GM12878 (cell line): ENCODE measurements around the gene INF2. TPM values are rescaled to one million over a fixed set of nuclear protein-coding genes. Genes with fewer than 3 reads are reported as not detected.

ENCODE experiments used
- ATAC-seq: fragments of 200-7000 bp; cut with Tn5 transposase; 3 replicates; pipeline ENCODE4 v1.9.1; 2020; ENCODE audit warnings: mild to moderate bottlenecking, moderate library complexity
- BruUV-seq: library from RNA; stranded (reverse); fragments of 400-500 nt; replicated peaks from 2 replicates; lab custom pipeline; 2021; lab: Mats Ljungman, UMichigan
- CTCF ChIA-PET: fragments of 300-600 bp; sonication (Branson Sonifier 250); formaldehyde crosslinking; extraction: SDS; loops from one replicate; lab custom pipeline; 2021; ENCODE audit warnings: inconsistent platforms; lab: Yijun Ruan, JAX
- POLR2A ChIA-PET: fragments of 350-600 bp; formaldehyde crosslinking; extraction: SDS; loops from one replicate; lab custom pipeline; 2021; ENCODE audit warnings: inconsistent platforms; lab: Charles Lee
- RAD21 ChIA-PET: fragments of 300-600 bp; sonication (Branson Sonifier 250); formaldehyde crosslinking; loops from one replicate; lab custom pipeline; 2023; ENCODE audit warnings: antibody characterized with exemption; ENCODE audit not compliant: unreplicated experiment; lab: Charles Lee
- SMC1A ChIA-PET: fragments of 300-600 bp; sonication (Branson Sonifier 250); formaldehyde crosslinking; loops from one replicate; lab custom pipeline; 2023; ENCODE audit not compliant: unreplicated experiment, uncharacterized antibody; lab: Charles Lee
- DNase-seq: peaks from one replicate; pipeline ENCODE4 v3.0.0-alpha.2; 2011; ENCODE audit warnings: low read depth, low spot score
- FAIRE-seq: peaks from 3 replicates; lab custom pipeline; 2011; peaks lifted over from hg19 to GRCh38; lab: Jason Lieb, UNC
- H2AFZ ChIP-seq: 2 replicates; pipeline ENCODE4 v1.6.0; 2011; ENCODE audit warnings: low read depth, low read length, control low read depth; ENCODE audit not compliant: control insufficient read depth
- H3K27ac ChIP-seq: 2 replicates; pipeline ENCODE4 v1.5.1; 2011; ENCODE audit warnings: control low read depth; ENCODE audit not compliant: control insufficient read depth, insufficient read depth
- H3K27me3 ChIP-seq, 2 experiments: replicated peaks in 1 of 2; 2 replicates each; pipeline versions ENCODE4 v1.6.0 to v1.6.1; 2011; ENCODE audit warnings: low read length in 1 of 2; ENCODE audit not compliant: control insufficient read depth in 2 of 2, insufficient read depth in 2 of 2
- H3K36me3 ChIP-seq, 2 experiments: 2 replicates each; pipeline ENCODE4 v1.5.1; 2011; ENCODE audit warnings: low read length in 1 of 2; ENCODE audit not compliant: control insufficient read depth in 2 of 2, insufficient read depth in 2 of 2
- H3K4me1 ChIP-seq: 2 replicates; pipeline ENCODE4 v1.6.1; 2011; ENCODE audit warnings: mild to moderate bottlenecking, low read length, moderate library complexity, mixed read lengths; ENCODE audit not compliant: control insufficient read depth, insufficient read depth
- H3K4me2 ChIP-seq: 2 replicates; pipeline ENCODE4 v1.6.0; 2011; ENCODE audit warnings: control low read depth; ENCODE audit not compliant: control insufficient read depth, insufficient read depth
- H3K4me3 ChIP-seq: fragments of 200-600 bp; sonication (generic); 2 replicates; pipeline ENCODE4 v1.5.1; 2016
- H3K79me2 ChIP-seq: 2 replicates; pipeline ENCODE4 v1.6.0; 2011; ENCODE audit warnings: low read length; ENCODE audit not compliant: control insufficient read depth, insufficient read depth
- H3K9ac ChIP-seq: 2 replicates; pipeline ENCODE4 v1.8.0; 2011; ENCODE audit warnings: low read length, control low read depth, mixed read lengths; ENCODE audit not compliant: control insufficient read depth, insufficient read depth
- H3K9me3 ChIP-seq: replicated peaks from 3 replicates; pipeline ENCODE4 v1.5.1; 2011; ENCODE audit warnings: mild to moderate bottlenecking, low read length; ENCODE audit not compliant: control insufficient read depth, insufficient read depth
- H4K20me1 ChIP-seq: 2 replicates; pipeline ENCODE4 v1.6.0; 2011; ENCODE audit not compliant: control insufficient read depth, insufficient read depth
- ASH2L ChIP-seq: fragments of 300-600, 200-600 bp; sonication (generic); IDR thresholded peaks from 2 replicates; pipeline ENCODE4 v1.6.1; 2017; ENCODE audit warnings: low read depth, mild to moderate bottlenecking, borderline replicate concordance
- E4F1 ChIP-seq: fragments of 450-650 bp; IDR thresholded peaks from 2 replicates; pipeline ENCODE4 v1.6.1; 2018; ENCODE audit warnings: borderline replicate concordance, mild to moderate bottlenecking; ENCODE audit not compliant: partially characterized antibody
- FOS ChIP-seq: IDR thresholded peaks from 3 replicates; pipeline ENCODE4 v1.6.1; 2011; ENCODE audit warnings: borderline replicate concordance; ENCODE audit not compliant: insufficient read length; ENCODE audit errors: extremely low read depth
- NFXL1 ChIP-seq: fragments of 450-650 bp; IDR thresholded peaks from 2 replicates; pipeline ENCODE4 v1.6.1; 2017; ENCODE audit warnings: antibody characterized with exemption, mild to moderate bottlenecking, borderline replicate concordance
- NR2C1 ChIP-seq: fragments of 450-650 bp; IDR thresholded peaks from 2 replicates; pipeline ENCODE4 v1.6.1; 2017; ENCODE audit warnings: antibody characterized with exemption, mild to moderate bottlenecking, moderate library complexity
- NR2C2 ChIP-seq: IDR thresholded peaks from 2 replicates; pipeline ENCODE4 v1.6.1; 2011; ENCODE audit warnings: borderline replicate concordance, low read depth; ENCODE audit not compliant: control insufficient read depth, insufficient read length
- TCF12 ChIP-seq: IDR thresholded peaks from 2 replicates; pipeline ENCODE4 v1.6.1; 2011; ENCODE audit warnings: low read depth, mild to moderate bottlenecking, low read length
- ZNF592 ChIP-seq: fragments of 450-650 bp; IDR thresholded peaks from 2 replicates; pipeline ENCODE4 v1.6.1; 2017; ENCODE audit warnings: mild to moderate bottlenecking, moderate library complexity
- WGBS: methylation state at CpG from one replicate; pipeline ENCODE4 v1.1.6; 2016; ENCODE audit warnings: low lambda C conversion rate; ENCODE audit not compliant: insufficient replicate concordance, insufficient coverage; ENCODE audit errors: missing lambda C conversion rate; 5-methylcytosine and 5-hydroxymethylcytosine counted together
- in situ Hi-C: fragments of 300-500 bp; cut with MboI; formaldehyde crosslinking; loops from 9 replicates; pipeline ENCODE4 v1.14.3; 2018; ENCODE audit warnings: mixed read lengths
- intact Hi-C: fragments of 100-400 bp; cut with micrococcal nuclease; formaldehyde crosslinking; loops from one replicate; pipeline ENCODE4 v1.14.2; 2022; ENCODE audit not compliant: unreplicated experiment
- polyA plus RNA-seq, 11 experiments: library from polyadenylated mRNA; depleted of rRNA in 4 of 11; unstranded in 6 of 11; stranded (reverse) in 5 of 11; fragments of >200 nt; fragmentation: Nextera tagmentation in 4 of 11; fragmentation: Illumina TruSeq in 1 of 11; extraction: Ambion mirVana in 4 of 11; extraction: Trizol in 1 of 11; gene quantifications; 1 replicate in 1 of 11; 2 replicates in 10 of 11; pipeline versions ENCODE4 v1.2.1 to v1.2.3, GENCODE V29; 2011 to 2016; ENCODE audit warnings: inconsistent platforms in 2 of 11, missing spikeins in 2 of 11, low read depth in 1 of 11
- total RNA-seq, 4 experiments: library from RNA; depleted of rRNA in 3 of 4; stranded (reverse); fragments of >200 nt in 3 of 4; fragmentation: Illumina TruSeq in 1 of 4; extraction: Trizol in 1 of 4; gene quantifications; 2 replicates each; pipeline versions ENCODE4 v1.2.1 to v1.2.3, GENCODE V29; 2013 to 2021
- TF ChIP-seq, protein P1 (sequence below): fragments of 450-650 bp; IDR thresholded peaks from 2 replicates; pipeline ENCODE4 v1.6.1; 2018; ENCODE audit warnings: mild to moderate bottlenecking, low read depth, moderate library complexity; ENCODE audit not compliant: partially characterized antibody
- TF ChIP-seq, protein P2 (sequence below): fragments of 150-350 bp; IDR thresholded peaks from 2 replicates; pipeline ENCODE4 v1.6.1; 2014; ENCODE audit warnings: mild to moderate bottlenecking, low read depth, low read length

Gene INF2
- total and polyA plus RNA-seq, 10 of the 15 experiments (the other 5 are each of a cell fraction or from before 2014, with no cell fraction given), result 0.72 to 43.2 (median 8.3) TPM

- no peak for TF ChIP-seq ZNF592
- no peak for TF ChIP-seq NR2C1
Observed at GRCh38 chr14:104695660-104696000, 6.2 kb downstream of the INF2 start (continued).

GRCh38 chr14:104696671-104697316, 7.4 kb downstream of the INF2 start:
- H3K27me3 ChIP-seq, result no peaks in the 10 kb centered on the region
- H3K4me1 ChIP-seq, result peaks cover 14% of the 10 kb centered on the region
- no peaks in the 10 kb centered on the region; the same call in 1 of the 2 replicates for H4K20me1 ChIP-seq
- DNase-seq, result no peak
- CTCF ChIA-PET, result interaction anchor here (0.7 to 1.0 kb wide), 2 partner anchors 12 kb away, joined by 3 read pairs; no protein-coding TSS in a partner anchor
- POLR2A ChIA-PET, result no interaction called here
- no peak overlapping the region for H3K27ac ChIP-seq
- no peak overlapping the region for H3K9ac ChIP-seq
- H3K36me3 ChIP-seq, result peaks cover 0 to 2% of the 10 kb centered on the region in 2 experiments; a peak in 2 of 4 replicates
- H2AFZ ChIP-seq, result no peak overlapping the region
- ATAC-seq, result no peak
- in situ Hi-C loops (no loop called here), intact Hi-C loops (no loop called here)
- no peak overlapping the region for H3K4me3 ChIP-seq
- WGBS, result 97% methylated on average over 7 of the region's 14 CpGs
- SMC1A ChIA-PET, result no interaction called here
- no TSS peak for BruUV-seq
- peaks cover 13% of the 10 kb centered on the region for H3K79me2 ChIP-seq
- no peak for FAIRE-seq
- H3K9me3 ChIP-seq, result no peaks in the 10 kb centered on the region
- H3K4me2 ChIP-seq, result no peak overlapping the region
- RAD21 ChIA-PET, result no interaction called here
- TF ChIP-seq, protein P1, sequence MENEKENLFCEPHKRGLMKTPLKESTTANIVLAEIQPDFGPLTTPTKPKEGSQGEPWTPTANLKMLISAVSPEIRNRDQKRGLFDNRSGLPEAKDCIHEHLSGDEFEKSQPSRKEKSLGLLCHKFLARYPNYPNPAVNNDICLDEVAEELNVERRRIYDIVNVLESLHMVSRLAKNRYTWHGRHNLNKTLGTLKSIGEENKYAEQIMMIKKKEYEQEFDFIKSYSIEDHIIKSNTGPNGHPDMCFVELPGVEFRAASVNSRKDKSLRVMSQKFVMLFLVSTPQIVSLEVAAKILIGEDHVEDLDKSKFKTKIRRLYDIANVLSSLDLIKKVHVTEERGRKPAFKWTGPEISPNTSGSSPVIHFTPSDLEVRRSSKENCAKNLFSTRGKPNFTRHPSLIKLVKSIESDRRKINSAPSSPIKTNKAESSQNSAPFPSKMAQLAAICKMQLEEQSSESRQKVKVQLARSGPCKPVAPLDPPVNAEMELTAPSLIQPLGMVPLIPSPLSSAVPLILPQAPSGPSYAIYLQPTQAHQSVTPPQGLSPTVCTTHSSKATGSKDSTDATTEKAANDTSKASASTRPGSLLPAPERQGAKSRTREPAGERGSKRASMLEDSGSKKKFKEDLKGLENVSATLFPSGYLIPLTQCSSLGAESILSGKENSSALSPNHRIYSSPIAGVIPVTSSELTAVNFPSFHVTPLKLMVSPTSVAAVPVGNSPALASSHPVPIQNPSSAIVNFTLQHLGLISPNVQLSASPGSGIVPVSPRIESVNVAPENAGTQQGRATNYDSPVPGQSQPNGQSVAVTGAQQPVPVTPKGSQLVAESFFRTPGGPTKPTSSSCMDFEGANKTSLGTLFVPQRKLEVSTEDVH, result no peak
- TF ChIP-seq, protein P2, sequence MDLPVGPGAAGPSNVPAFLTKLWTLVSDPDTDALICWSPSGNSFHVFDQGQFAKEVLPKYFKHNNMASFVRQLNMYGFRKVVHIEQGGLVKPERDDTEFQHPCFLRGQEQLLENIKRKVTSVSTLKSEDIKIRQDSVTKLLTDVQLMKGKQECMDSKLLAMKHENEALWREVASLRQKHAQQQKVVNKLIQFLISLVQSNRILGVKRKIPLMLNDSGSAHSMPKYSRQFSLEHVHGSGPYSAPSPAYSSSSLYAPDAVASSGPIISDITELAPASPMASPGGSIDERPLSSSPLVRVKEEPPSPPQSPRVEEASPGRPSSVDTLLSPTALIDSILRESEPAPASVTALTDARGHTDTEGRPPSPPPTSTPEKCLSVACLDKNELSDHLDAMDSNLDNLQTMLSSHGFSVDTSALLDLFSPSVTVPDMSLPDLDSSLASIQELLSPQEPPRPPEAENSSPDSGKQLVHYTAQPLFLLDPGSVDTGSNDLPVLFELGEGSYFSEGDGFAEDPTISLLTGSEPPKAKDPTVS, result no peak
- TF ChIP-seq TCF12 (no peak), NFXL1 (no peak), E4F1 (no peak), FOS (no peak), ASH2L (no peak), NR2C2 (no peak)
